BLaER1 treated with 17β-estradiol and CSF1 and Interleukin-3, amounts not matched to agents 10 nM and 100 nM (cell line): ENCODE results near the gene MTPN.

ENCODE experiments used
- H3K27ac ChIP-seq, 11 experiments: shearing (Covaris generic); formaldehyde crosslinking; 2 replicates each; pipeline ENCODE4 v1.8.1; 2022
- H3K27me3 ChIP-seq, 11 experiments: shearing (Covaris generic); formaldehyde crosslinking; 2 replicates each; pipeline ENCODE4 v1.8.1; 2022
- H3K36me3 ChIP-seq, 11 experiments: shearing (Covaris generic); formaldehyde crosslinking; 2 replicates each; pipeline ENCODE4 v1.8.1; 2022
- H3K4me1 ChIP-seq, 10 experiments: shearing (Covaris generic); formaldehyde crosslinking; 2 replicates each; pipeline ENCODE4 v1.8.1; 2022
- H3K4me2 ChIP-seq, 11 experiments: shearing (Covaris generic); formaldehyde crosslinking; 2 replicates each; pipeline ENCODE4 v1.8.1; 2022
- H3K4me3 ChIP-seq, 10 experiments: shearing (Covaris generic); formaldehyde crosslinking; 2 replicates each; pipeline ENCODE4 v1.8.1; 2022
- H3K9ac ChIP-seq, 11 experiments: shearing (Covaris generic); formaldehyde crosslinking; 2 replicates each; pipeline ENCODE4 v1.8.1; 2022
- H3K9me3 ChIP-seq, 11 experiments: shearing (Covaris generic); formaldehyde crosslinking; replicated peaks in 1 of 11; 2 replicates each; pipeline ENCODE4 v1.8.1; 2022
- H4K20me1 ChIP-seq, 11 experiments: shearing (Covaris generic); formaldehyde crosslinking; 2 replicates each; pipeline ENCODE4 v1.8.1; 2022
- Cebpa-rat ChIP-seq, 11 experiments: shearing (Covaris generic); IDR thresholded peaks; 2 replicates each; pipeline ENCODE4 v1.8.1; 2022

The MTPN gene

GRCh38 chr7:135919071-135919841, 57.9 kb downstream of the MTPN start:
- peaks cover 0 to 4% (median 0%) of the 10 kb centered on the region in 11 experiments; a peak in 1 of 22 replicates for H4K20me1 ChIP-seq
- no peak overlapping the region for H3K4me2 ChIP-seq
- TF ChIP-seq Cebpa-rat (IDR thresholded peaks at IDR 0.05) = no peak
- H3K4me1 ChIP-seq = peaks cover 0 to 18% (median 0%) of the 10 kb centered on the region in 10 experiments; a peak in 6 of 20 replicates
- peaks cover 0 to 24% (median 4%) of the 10 kb centered on the region in 11 experiments; a peak in 11 of 22 replicates for H3K9me3 ChIP-seq
- H3K36me3 ChIP-seq = peaks cover 0 to 17% (median 1%) of the 10 kb centered on the region in 11 experiments; a peak in 5 of 22 replicates
- no peaks in the 10 kb centered on the region for H3K27me3 ChIP-seq
- no peak overlapping the region for H3K27ac ChIP-seq
- H3K9ac ChIP-seq = no peak overlapping the region
- no peak overlapping the region for H3K4me3 ChIP-seq

- no peak for TF ChIP-seq Cebpa-rat (IDR thresholded peaks at IDR 0.05)
- H3K27me3 ChIP-seq = no peaks in the 10 kb centered on the region
- H3K4me3 ChIP-seq = no peak overlapping the region
- no peaks in the 10 kb centered on the region for H4K20me1 ChIP-seq
- H3K9ac ChIP-seq = no peak overlapping the region
- peaks cover 0 to 10% (median 0%) of the 10 kb centered on the region in 10 experiments; a peak in 5 of 20 replicates for H3K4me1 ChIP-seq
- H3K27ac ChIP-seq = no peak overlapping the region
- H3K36me3 ChIP-seq = peaks cover 0 to 17% (median 0%) of the 10 kb centered on the region in 11 experiments; a peak in 5 of 22 replicates
- H3K9me3 ChIP-seq = peaks cover 0 to 24% (median 4%) of the 10 kb centered on the region in 11 experiments; a peak in 11 of 22 replicates
- 0 out of 22 replicates have a peak overlapping the region, but pooled peaks of 1 of the 11 experiments have one; percentile 5 for H3K4me2 ChIP-seq
Measured at GRCh38 chr7:135918134-135918533, 59.0 kb downstream of the MTPN start.

GRCh38 chr7:135917721-135918120, 59.4 kb downstream of the MTPN start:
- H3K36me3 ChIP-seq = peaks cover 0 to 17% (median 0%) of the 10 kb centered on the region in 11 experiments; a peak in 5 of 22 replicates
- H3K4me3 ChIP-seq = no peak overlapping the region
- 0 out of 22 replicates have a peak overlapping the region, but pooled peaks of 1 of the 11 experiments have one; percentile 5 for H3K4me2 ChIP-seq
- peaks cover 0 to 24% (median 4%) of the 10 kb centered on the region in 11 experiments; a peak in 11 of 22 replicates for H3K9me3 ChIP-seq
- H3K27ac ChIP-seq = no peak overlapping the region
- no peaks in the 10 kb centered on the region for H3K27me3 ChIP-seq
- H4K20me1 ChIP-seq = no peaks in the 10 kb centered on the region
- H3K9ac ChIP-seq = no peak overlapping the region
- peaks cover 0 to 10% (median 0%) of the 10 kb centered on the region in 10 experiments; a peak in 5 of 20 replicates for H3K4me1 ChIP-seq
- TF ChIP-seq Cebpa-rat (IDR thresholded peaks at IDR 0.05) = no peak

GRCh38 chr7:135914346-135914745, 62.8 kb downstream of the MTPN start:
- Histone ChIP-seq H3K4me1 (peaks cover 0 to 10% (median 0%) of the 10 kb centered on the region in 10 experiments; a peak in 5 of 20 replicates), H4K20me1 (no peaks in the 10 kb centered on the region), H3K27ac (no peak overlapping the region), H3K4me2 (no peak overlapping the region), H3K9ac (no peak overlapping the region), H3K27me3 (no peaks in the 10 kb centered on the region), H3K4me3 (no peak overlapping the region), H3K9me3 (peaks cover 0 to 15% (median 0%) of the 10 kb centered on the region in 11 experiments; a peak in 9 of 22 replicates), H3K36me3 (no peaks in the 10 kb centered on the region)
- no peak for TF ChIP-seq Cebpa-rat (IDR thresholded peaks at IDR 0.05)

- no peak for TF ChIP-seq Cebpa-rat (IDR thresholded peaks at IDR 0.05)
- no peaks in the 10 kb centered on the region for H3K36me3 ChIP-seq
- no peaks in the 10 kb centered on the region for H3K27me3 ChIP-seq
- H4K20me1 ChIP-seq = no peaks in the 10 kb centered on the region
- no peak overlapping the region for H3K4me2 ChIP-seq
- H3K4me3 ChIP-seq = no peak overlapping the region
- peaks cover 0 to 14% (median 0%) of the 10 kb centered on the region in 11 experiments; a peak in 9 of 22 replicates for H3K9me3 ChIP-seq
- no peak overlapping the region for H3K9ac ChIP-seq
- H3K4me1 ChIP-seq = peaks cover 0 to 9% (median 0%) of the 10 kb centered on the region in 10 experiments; a peak in 5 of 20 replicates
- no peak overlapping the region for H3K27ac ChIP-seq
Measured at GRCh38 chr7:135913404-135913803, 63.8 kb downstream of the MTPN start.

GRCh38 chr7:135911099-135911498, 66.1 kb downstream of the MTPN start:
- Histone ChIP-seq H3K9me3 (no peaks in the 10 kb centered on the region), H3K27ac (no peak overlapping the region), H3K36me3 (no peaks in the 10 kb centered on the region), H4K20me1 (no peaks in the 10 kb centered on the region), H3K4me1 (no peaks in the 10 kb centered on the region), H3K4me3 (no peak overlapping the region), H3K4me2 (no peak overlapping the region), H3K9ac (no peak overlapping the region), H3K27me3 (no peaks in the 10 kb centered on the region)
- TF ChIP-seq Cebpa-rat (IDR thresholded peaks at IDR 0.05) = no peak

GRCh38 chr7:135910393-135911036, 66.6 kb downstream of the MTPN start:
- no peaks in the 10 kb centered on the region for H3K36me3 ChIP-seq
- no peak overlapping the region for H3K4me2 ChIP-seq
- no peaks in the 10 kb centered on the region for H4K20me1 ChIP-seq
- no peak overlapping the region for H3K4me3 ChIP-seq
- no peaks in the 10 kb centered on the region for H3K27me3 ChIP-seq
- H3K9me3 ChIP-seq = no peaks in the 10 kb centered on the region
- H3K9ac ChIP-seq = no peak overlapping the region
- no peaks in the 10 kb centered on the region for H3K4me1 ChIP-seq
- TF ChIP-seq Cebpa-rat (IDR thresholded peaks at IDR 0.05) = no peak
- H3K27ac ChIP-seq = no peak overlapping the region

GRCh38 chr7:135905858-135906257, 71.3 kb downstream of the MTPN start:
- Histone ChIP-seq H4K20me1 (no peaks in the 10 kb centered on the region), H3K9me3 (no peaks in the 10 kb centered on the region), H3K4me2 (no peak overlapping the region), H3K4me1 (no peaks in the 10 kb centered on the region), H3K27me3 (no peaks in the 10 kb centered on the region), H3K27ac (no peak overlapping the region), H3K4me3 (no peak overlapping the region), H3K36me3 (no peaks in the 10 kb centered on the region), H3K9ac (no peak overlapping the region)
- TF ChIP-seq Cebpa-rat (IDR thresholded peaks at IDR 0.05) = no peak

- H3K27ac ChIP-seq = no peak overlapping the region
- no peaks in the 10 kb centered on the region for H3K27me3 ChIP-seq
- no peak overlapping the region for H3K4me2 ChIP-seq
- no peaks in the 10 kb centered on the region for H3K4me1 ChIP-seq
- no peaks in the 10 kb centered on the region for H3K36me3 ChIP-seq
- no peak overlapping the region for H3K4me3 ChIP-seq
- no peak overlapping the region for H3K9ac ChIP-seq
- H4K20me1 ChIP-seq = no peaks in the 10 kb centered on the region
- H3K9me3 ChIP-seq = no peaks in the 10 kb centered on the region
- TF ChIP-seq Cebpa-rat (IDR thresholded peaks at IDR 0.05) = no peak
Measured at GRCh38 chr7:135905355-135905754, 71.8 kb downstream of the MTPN start.
